HG03175 (cell line): Measurements from ENCODE around the gene SEC16A.

Source experiments
- ATAC-seq: cut with Tn5 transposase; IDR thresholded peaks from one replicate; pipeline ENCODE4 v1.9.1; 2021; ENCODE audit warnings: mild to moderate bottlenecking, moderate library complexity; ENCODE audit not compliant: unreplicated experiment

The SEC16A gene

DNA sequence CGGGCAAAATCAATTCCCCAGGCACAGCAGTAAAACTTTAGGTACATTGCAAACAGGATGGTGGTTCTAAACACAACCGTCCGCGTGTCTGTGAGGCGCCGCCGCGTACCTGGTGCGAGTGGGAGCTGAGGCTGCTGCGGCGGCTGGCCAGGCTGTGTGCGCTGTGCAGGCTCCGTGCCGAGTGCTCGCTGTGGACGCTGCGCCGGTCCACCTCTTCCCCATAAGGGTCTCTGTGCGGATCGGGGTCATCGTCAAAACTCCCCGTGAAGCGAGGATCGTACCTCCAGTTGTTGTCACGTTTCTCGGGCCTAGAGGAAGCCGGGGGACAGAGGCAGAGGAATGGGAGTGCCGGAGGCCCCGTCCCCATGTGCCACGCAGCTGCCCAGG is 16.7 kb downstream of the SEC16A start:
- no peak for ATAC-seq

DNA sequence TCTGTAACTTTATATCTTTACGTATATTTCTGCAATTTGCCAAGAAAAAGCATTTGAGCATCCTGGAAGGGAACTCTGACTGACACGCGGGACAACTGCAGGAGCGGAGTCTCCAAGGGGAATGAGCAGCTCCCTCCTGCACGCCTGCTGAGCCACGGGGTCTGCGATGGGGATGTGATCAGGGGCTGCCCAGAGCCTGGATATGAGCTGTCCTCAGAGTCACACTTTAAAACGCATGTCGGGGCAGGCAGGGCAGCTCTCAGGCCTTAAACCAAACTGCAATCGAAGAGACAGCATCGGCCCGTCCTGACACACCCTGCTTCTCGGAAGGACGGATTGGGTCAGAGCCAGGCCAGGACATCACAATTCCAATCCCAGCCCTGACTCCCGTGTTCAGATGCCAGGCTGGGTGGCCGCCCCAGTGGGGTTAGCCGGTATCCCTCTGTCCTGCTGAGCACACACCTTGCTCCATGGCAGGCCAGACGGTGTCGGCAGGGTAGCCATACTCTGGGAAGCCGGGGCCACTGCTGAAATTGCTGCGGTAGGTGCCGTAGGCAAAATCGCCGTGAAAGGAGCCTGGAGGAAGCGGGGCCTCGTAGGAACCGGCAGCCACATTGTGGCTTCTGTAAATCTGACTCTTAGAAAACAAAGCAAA is 17.2 kb downstream of the SEC16A start:
- no peak for ATAC-seq

DNA sequence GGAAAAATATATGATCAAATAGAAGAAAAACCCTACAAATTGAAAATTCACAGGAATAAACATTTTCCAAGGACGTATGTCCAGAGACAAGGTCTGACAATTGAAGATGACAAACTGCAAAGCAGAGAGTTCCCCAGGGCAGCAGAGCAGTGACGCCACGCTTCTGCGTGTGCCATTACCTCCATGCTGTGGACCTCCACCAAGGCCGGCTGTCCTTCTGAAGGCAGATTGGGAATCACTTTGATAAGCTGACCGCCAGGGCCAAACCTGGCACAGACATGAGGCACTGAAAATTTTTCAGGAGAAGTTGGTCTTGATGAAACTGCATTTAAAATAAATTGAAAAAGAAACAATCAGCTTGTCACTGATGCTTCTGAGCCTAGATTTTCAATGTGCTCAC is 18.6 kb downstream of the SEC16A start:
- no peak for ATAC-seq

DNA sequence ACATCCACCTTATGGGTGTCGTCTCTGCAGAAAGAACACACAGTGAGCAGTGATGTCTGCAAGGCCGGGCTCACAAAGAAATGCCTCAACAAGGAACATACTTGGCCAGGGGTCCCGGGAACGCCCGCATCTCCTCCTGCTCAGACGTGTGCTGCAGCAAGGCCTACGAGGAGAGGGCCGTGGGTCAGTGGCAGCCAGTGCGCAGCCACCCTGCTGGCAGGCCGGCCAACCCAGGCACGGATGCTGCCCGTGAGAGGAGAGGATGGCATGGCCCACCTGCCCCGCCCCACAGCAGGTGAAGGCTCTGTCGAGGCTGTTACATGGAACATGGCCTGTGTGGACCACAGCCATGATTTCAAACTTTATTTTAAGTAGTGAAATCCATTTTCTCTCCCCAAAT is 19.3 kb downstream of the SEC16A start:
- ATAC-seq, result no peak

GRCh38 chr9:136462664-136463063 is 20.2 kb downstream of the SEC16A start:
- no peak for ATAC-seq

DNA sequence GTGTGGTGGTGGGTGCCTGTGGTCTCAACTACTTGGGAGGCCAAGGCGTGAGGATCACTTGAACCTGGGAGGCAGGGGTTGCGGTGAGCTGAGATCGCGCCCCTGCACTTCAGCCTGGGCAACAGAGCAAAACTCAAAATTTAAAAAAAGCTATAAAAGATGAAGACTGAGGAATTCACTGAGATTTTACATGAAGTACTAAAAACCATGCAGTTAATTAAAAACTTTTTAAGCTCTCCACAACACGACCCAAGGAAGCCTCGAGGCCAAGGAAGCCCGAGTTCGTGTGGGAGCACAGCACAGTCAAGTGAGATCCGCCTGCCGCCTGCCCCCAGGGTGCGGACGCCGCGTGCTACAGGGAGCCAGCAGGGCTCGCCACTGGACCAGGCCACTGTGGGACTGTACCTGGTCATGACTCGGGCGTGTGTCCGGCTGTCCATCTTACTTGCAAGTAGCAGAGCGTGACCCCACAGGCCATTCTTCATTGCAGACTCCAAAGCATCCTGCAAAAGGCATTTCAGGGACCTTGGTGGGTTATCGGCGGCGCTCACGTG is 22.0 kb downstream of the SEC16A start:
- ATAC-seq, result no peak

DNA sequence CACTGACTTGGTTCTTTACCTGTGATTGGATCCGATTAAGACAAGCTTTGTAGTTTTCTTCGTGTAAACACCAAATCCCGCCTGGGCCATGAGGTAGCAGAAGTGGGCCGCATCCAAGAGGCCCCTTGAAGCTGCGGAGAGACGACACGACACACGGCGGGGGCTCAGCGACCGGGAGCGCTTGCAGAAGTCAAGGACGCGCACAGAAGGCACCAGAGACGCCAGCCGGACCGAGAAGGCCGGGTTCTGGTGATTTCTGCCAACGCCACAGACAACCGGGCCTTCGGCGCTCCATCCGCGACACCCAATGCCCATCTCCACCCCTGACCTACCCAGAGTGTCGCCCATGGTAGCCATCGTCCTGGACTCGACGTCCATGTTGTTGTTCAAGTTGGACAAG is 23.4 kb downstream of the SEC16A start:
- no peak for ATAC-seq

GRCh38 chr9:136457326-136457725 is 25.5 kb downstream of the SEC16A start:
- ATAC-seq, result no peak

GRCh38 chr9:136456258-136456657 is 26.6 kb downstream of the SEC16A start:
- no peak for ATAC-seq

DNA sequence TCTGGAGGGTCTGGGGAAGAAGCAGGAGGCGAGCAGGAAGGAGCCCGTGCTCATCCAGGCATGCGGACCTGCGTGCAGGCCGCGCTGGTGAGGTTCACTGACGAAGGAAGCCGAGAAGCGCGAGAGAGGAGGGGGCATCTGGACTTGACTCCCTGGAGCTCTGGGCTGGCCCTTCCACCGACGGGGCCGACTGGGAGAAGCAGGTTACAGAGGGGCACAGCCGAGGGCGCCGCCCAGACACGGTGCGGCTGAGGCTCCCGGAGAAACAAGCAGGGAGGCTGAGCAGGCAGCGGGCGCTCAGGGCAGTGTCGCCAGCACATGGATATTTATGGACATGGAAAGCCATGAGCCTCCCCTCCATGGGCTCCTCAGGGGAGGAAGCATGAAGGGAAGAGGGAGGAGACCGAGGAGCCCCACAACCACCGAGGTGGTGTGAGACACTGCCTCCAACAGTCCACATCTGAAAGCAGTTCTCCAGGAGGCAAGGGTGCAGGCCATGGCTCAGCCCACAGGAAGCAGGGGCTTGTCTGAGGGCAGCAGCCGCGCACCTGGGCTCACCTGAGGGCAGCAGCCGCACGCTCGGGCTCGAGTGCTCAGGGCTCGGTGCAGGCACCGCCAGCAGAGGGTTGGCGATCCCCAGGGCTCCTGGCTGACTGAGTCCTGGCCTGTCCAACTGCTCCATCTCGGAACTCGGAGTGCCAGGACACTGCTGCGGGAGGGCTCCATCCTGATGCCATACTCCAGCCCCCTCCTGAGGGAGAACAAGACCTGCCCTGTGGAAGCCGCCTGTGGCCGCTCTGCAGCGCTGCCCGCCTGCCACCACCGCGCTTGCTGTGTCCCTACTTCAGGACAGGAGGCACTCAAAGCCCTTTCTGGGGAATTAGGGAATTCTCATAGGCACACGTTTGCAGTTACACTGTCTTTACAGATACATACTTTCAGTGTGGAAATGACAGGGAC is 27.5 kb downstream of the SEC16A start:
- ATAC-seq, result no peak

DNA sequence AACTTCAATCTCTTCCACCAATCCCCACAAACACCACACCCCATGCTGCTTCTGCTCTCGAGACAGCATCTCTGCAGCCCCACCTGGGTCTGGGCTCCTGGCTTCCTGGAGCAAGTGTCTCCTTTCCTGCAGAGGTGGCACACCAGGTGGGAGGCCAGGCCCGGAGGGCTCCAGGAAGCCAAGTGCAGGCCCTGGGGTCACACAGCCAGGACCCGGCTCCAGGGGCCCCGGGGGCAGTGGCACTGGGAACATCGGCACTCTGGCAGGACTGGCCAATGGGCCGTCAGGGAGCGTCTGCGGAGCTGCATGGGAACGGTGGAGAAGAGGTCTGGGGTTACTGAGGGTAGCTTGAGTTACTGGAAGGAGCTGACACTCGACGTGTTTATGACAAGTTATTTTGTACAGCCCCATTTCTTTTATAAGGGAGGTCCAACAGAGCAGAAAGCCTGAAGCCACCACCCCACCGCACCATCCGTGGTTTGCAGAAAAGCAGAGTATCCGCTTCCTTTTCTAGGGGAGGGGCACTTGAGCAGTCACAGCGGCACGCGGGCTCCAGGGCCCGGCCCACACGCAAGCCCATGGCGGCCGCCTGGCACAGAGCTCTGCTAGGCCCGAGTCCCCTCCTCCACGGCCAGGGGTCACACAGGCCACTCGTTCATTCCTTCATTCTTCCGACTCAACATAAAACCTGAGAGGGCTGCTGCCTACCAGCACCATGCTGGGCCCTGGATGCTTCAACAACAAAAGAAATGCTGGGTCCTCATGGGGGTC is 28.6 kb downstream of the SEC16A start:
- ATAC-seq, result no peak

DNA sequence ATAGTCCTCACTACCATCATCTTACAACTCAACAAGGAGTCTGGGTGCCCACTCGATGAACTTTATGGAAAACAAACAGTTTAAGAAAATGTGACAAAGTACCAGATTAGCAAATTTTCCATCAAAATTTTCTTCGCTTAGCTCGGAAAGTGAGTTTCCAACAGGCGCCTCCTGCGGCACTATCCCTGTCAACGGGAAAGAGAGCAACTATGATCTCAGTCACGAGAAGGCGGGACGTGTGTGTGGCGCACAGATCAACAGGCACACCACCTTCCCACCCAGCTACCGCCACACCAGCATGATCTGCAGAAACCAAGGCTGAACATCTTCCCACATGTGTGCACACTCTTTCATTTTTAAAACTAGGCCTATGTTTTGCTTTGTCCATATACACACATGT is 29.5 kb downstream of the SEC16A start:
- ATAC-seq, result no peak

GRCh38 chr9:136451221-136451877 is 31.5 kb downstream of the SEC16A start:
- ATAC-seq, result no peak

GRCh38 chr9:136448655-136449054 is 34.2 kb downstream of the SEC16A start:
- ATAC-seq, result no peak

DNA sequence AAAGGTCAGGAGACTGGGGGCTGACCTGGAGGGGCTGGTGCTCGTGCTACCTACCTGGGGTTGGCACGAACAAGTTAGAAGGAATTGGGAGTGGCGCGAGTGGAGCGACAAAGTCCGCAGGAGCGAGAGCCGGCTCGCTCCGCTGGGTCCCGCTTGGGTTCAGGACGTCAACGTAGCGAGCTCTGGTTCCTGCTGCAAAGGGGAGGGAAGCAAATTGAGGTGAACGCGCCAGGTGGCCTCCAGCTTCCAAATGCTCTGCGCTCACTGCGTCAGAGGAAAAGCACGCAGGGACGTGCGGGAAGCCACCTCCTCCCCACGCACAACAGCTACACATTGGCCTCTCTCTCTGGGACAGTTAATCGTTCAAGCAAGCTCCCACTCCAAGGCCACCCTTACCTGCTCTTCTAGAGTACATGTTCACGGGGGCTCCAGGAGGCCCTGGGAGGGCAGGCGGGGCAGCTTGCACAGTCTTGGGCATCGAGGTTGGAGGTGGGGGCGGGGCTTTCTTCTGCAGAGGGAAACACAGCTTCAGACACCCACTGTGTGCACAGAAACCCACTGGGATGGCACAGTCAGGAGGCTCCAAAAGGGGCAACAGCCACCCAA is 35.6 kb downstream of the SEC16A start:
- ATAC-seq, result no peak

GRCh38 chr9:136445799-136446198 is 37.0 kb downstream of the SEC16A start:
- ATAC-seq, result no peak

GRCh38 chr9:136444102-136444501 is 38.7 kb downstream of the SEC16A start:
- ATAC-seq, result no peak

- ATAC-seq, result no peak
Measured at GRCh38 chr9:136443687-136444086, 39.2 kb downstream of the SEC16A start.

- no peak for ATAC-seq
Measured at GRCh38 chr9:136443087-136443486, 39.8 kb downstream of the SEC16A start.

DNA sequence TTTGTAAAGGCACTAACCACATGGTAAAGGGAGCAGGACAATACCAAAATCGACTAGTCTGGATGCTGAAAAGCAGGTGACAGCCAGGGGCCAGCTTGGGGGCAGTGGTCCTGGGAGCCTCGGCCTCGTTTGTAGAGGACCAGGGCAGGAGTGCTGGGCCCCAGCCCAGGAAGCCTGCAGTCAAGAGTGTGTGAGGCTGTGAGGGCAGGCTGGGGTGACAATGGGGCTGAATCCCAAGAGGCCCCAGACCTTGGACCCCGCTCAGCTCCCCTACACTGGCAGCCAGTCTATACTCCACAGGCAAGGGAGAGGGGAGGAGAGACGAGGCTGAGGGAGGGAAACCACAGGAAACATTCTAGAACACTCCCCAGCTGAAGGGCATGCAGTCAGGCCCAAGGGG is 40.6 kb downstream of the SEC16A start:
- no peak for ATAC-seq
